GM19324 (cell line): ENCODE data around the gene MBLAC1.

Experiments
- ATAC-seq: cut with Tn5 transposase; IDR thresholded peaks from one replicate; pipeline ENCODE4 v1.9.1; 2021; ENCODE audit warnings: mild to moderate bottlenecking, moderate library complexity; ENCODE audit not compliant: unreplicated experiment, low FRiP score

The MBLAC1 gene

DNA sequence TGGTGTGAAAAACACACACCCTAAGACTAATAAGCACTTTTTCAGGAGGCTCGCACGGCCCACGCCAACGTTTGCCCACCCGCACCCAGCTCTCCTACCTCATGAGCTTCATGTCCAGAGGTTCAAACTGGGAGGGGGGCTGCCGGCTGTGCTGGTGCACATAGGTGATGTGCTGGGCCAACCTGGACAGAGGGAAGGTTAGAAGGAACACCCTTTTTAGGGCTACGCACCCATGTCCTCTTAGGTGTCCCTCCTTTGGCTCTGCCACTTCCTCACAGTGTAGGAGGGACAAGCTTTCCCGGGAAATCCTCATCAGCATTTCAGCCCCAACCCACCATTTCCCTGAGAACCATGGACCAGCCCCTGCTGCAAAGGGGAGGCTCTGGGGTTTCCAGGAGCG, 31.5 kb upstream of the MBLAC1 start:
- no peak for ATAC-seq

DNA sequence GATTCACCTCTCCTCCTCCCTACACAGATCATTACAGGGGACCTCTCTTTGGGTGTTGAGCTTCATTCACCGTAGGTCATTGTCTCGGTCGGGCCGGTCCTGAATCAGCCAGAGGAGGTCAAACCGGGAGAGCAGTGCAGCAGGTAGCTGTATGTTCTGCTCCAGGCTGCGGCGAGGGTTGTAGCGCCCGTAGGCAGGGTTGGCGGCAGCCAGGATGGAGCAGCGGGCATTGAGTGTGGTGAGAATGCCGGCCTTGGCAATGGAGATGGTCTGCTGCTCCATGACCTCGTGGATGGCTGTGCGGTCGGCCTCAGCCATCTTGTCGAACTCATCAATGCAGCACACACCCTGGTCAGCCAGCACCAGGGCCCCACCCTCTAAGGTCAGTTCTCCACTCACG, 31.1 kb upstream of the MBLAC1 start:
- no peak for ATAC-seq

- no peak for ATAC-seq
These were observed 27.9 kb upstream of the MBLAC1 start for GRCh38 chr7:100098913-100099312.

DNA sequence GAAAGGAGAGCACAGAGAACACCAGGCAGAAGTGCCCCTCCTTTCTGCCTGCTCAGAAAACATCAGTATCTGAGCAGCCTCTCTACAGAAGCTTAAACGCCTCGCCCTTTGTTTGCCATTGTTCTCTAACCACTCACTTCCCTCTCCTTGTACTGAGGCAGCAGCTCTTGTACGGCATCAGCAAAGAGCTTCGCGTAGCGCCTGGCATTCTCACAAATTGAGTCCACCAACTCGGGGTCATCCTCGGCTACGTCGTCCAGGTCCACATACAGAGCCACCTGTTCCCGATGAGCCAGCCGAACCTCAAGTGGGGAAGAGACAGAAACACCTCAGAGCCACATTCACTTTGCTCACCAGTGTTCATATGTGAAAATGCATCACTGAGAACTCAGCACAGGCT, 27.3 kb upstream of the MBLAC1 start:
- ATAC-seq: no peak

DNA sequence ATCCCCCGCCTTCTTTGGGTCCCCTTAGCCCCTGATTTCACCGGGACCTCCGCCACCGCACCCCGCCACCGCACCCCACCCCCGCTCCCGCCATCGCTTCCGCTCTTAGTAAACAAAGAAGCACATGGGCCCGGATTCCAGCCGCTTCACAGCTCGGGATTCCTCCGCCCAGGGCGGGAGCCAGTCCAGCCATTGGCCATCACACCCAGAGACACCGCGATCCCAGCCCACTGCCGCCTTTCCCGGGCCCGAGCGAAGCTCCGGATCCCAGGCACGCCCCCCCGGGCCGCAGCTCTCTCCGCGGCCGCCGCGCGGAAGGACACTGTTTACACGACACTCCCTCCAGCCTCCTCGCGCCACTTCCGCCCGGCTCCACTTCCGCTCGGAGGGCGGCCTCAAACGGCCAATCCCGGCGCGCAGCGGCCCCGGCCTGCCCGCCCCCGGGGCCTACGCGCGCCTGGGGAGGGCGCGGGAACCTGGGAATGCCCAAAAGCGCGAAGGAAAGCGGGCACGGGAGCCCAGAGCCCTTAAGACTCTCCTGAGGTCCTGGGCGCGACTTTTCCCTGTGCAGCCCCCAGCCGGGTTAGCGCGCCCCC, 26.2 kb upstream of the MBLAC1 start:
- peak; percentile 75 for ATAC-seq

GRCh38 chr7:100101016-100101862, 25.5 kb upstream of the MBLAC1 start, which contains the start of the genes AP4M1 and MCM7:
Gene AP4M1, plus strand, starts transcription at chr7:100101643. Its CDS starts 72 bp downstream, at chr7:100101715.
Gene MCM7, minus strand, starts transcription at chr7:100101397. Its CDS starts 103 bp downstream, at chr7:100101294.
- peak; percentile 83 for ATAC-seq

- ATAC-seq: no peak
These were observed 23.6 kb upstream of the MBLAC1 start for GRCh38 chr7:100102950-100103840.

- ATAC-seq: no peak
These were observed 21.2 kb upstream of the MBLAC1 start for GRCh38 chr7:100105534-100105933.

GRCh38 chr7:100106633-100107032, 20.1 kb upstream of the MBLAC1 start:
- ATAC-seq: no peak

DNA sequence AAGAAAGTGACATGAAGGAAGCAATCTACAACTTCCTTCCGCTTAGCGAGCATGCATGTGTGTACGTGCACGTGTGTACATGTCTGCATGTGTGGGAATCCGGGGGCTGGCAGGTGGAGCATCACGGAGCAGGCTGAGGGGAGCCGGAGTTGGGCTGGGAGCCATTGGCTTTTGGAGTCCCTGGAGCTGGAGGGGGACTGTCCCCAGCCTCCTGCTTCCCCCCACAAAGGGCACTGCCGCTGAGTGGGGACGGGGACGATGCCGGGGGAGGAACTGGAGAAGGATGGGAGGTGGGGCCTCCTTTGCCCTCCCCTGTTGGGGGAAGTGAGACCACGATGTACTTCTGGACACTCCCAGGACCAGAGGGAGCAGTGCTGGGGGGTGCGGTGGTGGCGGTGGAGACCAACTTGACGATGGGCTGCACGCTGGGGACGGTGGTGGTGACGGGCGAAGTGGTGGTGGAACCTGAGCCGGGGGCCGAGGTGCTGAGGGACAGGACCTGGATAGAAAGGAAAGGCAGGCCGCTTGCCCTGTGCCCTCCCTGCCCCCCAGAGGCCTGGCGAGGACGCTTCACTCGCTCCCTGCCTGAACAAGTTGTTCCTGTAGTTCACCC, 19.5 kb upstream of the MBLAC1 start:
- no peak for ATAC-seq

GRCh38 chr7:100107890-100108289, 18.9 kb upstream of the MBLAC1 start:
- no peak for ATAC-seq

GRCh38 chr7:100109521-100110163, 17.1 kb upstream of the MBLAC1 start:
- no peak for ATAC-seq

GRCh38 chr7:100111156-100111555, 15.6 kb upstream of the MBLAC1 start:
- no peak for ATAC-seq

DNA sequence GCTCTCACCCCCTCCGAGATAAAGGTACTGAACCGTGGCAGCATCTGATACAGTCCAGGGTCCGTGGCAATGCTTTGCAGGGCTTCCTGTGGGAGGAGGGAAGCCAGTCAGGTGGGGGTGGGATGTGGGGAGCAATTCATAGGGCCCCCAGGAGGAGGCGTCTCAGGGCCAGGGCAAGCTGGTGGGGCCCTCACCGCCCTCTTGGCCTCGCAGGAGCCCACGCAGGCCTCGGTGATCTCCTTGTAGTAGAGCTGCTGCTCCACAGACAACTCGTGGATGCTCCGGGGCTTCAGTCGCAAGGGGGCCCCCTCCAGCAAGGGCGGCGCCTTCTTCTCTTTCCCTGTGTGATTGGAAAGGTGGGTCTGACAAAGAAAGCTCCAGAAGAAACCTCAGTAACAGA, 14.9 kb upstream of the MBLAC1 start:
- no peak for ATAC-seq

GRCh38 chr7:100115026-100115425, 11.7 kb upstream of the MBLAC1 start:
- no peak for ATAC-seq

- no peak for ATAC-seq
These were observed 8.2 kb upstream of the MBLAC1 start for GRCh38 chr7:100118388-100119071.

DNA sequence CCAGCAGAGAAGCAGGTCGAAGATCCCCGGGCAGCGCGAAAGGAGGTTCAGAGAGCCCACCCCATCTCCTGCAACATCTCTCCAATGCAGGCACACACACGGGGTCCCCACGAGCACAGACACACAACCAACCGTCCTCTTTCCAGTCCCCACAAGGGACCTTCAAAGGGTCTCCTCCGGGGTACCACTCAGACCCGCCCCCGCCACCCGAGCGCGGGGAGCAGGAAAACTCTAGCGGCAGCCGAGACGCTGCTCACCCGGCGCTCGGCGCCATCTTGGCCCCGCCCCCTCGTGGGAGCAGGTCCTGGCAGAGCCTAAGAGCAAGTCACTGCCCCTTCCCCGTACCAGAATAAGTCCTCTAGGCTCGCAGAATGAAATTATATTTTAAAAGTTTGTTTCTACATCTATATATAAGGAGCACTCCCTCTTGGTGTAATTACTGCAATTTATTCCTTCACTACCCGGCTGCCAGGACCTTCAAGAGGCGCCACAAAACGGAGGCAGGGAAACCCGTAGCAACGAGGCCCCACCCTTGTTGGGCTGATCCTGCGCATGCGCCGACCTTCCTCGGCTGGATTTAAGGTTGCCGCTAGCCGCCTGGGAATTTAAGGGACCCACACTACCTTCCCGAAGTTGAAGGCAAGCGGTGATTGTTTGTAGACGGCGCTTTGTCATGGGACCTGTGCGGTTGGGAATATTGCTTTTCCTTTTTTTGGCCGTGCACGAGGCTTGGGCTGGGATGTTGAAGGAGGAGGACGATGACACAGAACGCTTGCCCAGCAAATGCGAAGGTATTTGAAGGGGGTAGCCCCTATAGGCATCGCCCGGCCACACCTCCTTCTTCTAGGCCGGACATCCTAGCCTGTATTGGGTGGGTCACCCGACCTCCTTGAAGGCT, 7.4 kb upstream of the MBLAC1 start, which contains the start of the genes CNPY4 and TAF6:
CNPY4 (plus strand) TSS at position 563 of the 898 bp plus-strand sequence; CDS start at position 674, 111 bp downstream.
TAF6 (minus strand) TSS at position 287 of the 898 bp plus-strand sequence. CDS start 5,149 bp downstream, outside the sequence.
- peak; percentile 83 for ATAC-seq
